ENCODE results near the gene NKD1. TPM values are rescaled to one million over a fixed set of nuclear protein-coding genes. Genes with fewer than 3 reads are reported as not detected.

NKD1 gene
- total RNA-seq, 1 donor from 2014 or later, result 0.96 TPM

GRCh38 chr16:50548909-50549560, 839 bp downstream of the NKD1 start:
- Mint-ChIP-seq H3K4me3 (ENCODE audit: low read depth) (peak overlapping the region; percentile 69), H3K9me3 (peaks cover 5% of the 10 kb centered on the region), H3K4me1 (ENCODE audit: low read depth) (peaks cover 4% of the 10 kb centered on the region), H3K27me3 (ENCODE audit: low read depth) (peaks cover 60% of the 10 kb centered on the region), H3K27ac (no peak overlapping the region), H3K36me3 (ENCODE audit: low read depth) (no peaks in the 10 kb centered on the region)
- no peak for DNase-seq (ENCODE audit: low spot score)
- intact Hi-C loops (cut with micrococcal nuclease), result loop anchor here (5.0 kb wide), 2 partner anchors 118 to 198 kb away; no protein-coding TSS in a partner anchor

- H3K36me3 Mint-ChIP-seq (ENCODE audit: low read depth), result no peaks in the 10 kb centered on the region
- H3K4me3 Mint-ChIP-seq (ENCODE audit: low read depth), result peak overlapping the region; percentile 31
- H3K9me3 Mint-ChIP-seq, result peaks cover under 1% of the 10 kb centered on the region
- H3K27ac Mint-ChIP-seq, result no peak overlapping the region
- DNase-seq (ENCODE audit: low spot score), result no peak
- intact Hi-C loops (cut with micrococcal nuclease), result loop anchor here (5.0 kb wide), 2 partner anchors 118 to 198 kb away; no protein-coding TSS in a partner anchor
- H3K4me1 Mint-ChIP-seq (ENCODE audit: low read depth), result peaks cover 4% of the 10 kb centered on the region
- peaks cover 55% of the 10 kb centered on the region for H3K27me3 Mint-ChIP-seq (ENCODE audit: low read depth)
These were observed 1.3 kb downstream of the NKD1 start for GRCh38 chr16:50549561-50549915.

- Mint-ChIP-seq H3K36me3 (ENCODE audit: low read depth) (no peaks in the 10 kb centered on the region), H3K27me3 (ENCODE audit: low read depth) (peaks cover 51% of the 10 kb centered on the region), H3K27ac (no peak overlapping the region), H3K9me3 (no peaks in the 10 kb centered on the region), H3K4me1 (ENCODE audit: low read depth) (peaks cover 4% of the 10 kb centered on the region), H3K4me3 (ENCODE audit: low read depth) (peak overlapping the region; percentile 31)
- intact Hi-C loops (cut with micrococcal nuclease), result no loop called here
- DNase-seq (ENCODE audit: low spot score), result no peak
These were observed 1.8 kb downstream of the NKD1 start for GRCh38 chr16:50550035-50550434.

GRCh38 chr16:50550866-50551641, 2.9 kb downstream of the NKD1 start:
- Mint-ChIP-seq H3K36me3 (ENCODE audit: low read depth) (no peaks in the 10 kb centered on the region), H3K27me3 (ENCODE audit: low read depth) (peaks cover 44% of the 10 kb centered on the region)
- intact Hi-C loops (cut with micrococcal nuclease), result no loop called here

GRCh38 chr16:50552476-50553101, 4.4 kb downstream of the NKD1 start:
- no peak overlapping the region for H3K4me3 Mint-ChIP-seq (ENCODE audit: low read depth)
- no peaks in the 10 kb centered on the region for H3K4me1 Mint-ChIP-seq (ENCODE audit: low read depth)
- H3K27ac Mint-ChIP-seq, result no peak overlapping the region
- H3K27me3 Mint-ChIP-seq (ENCODE audit: low read depth), result peaks cover 38% of the 10 kb centered on the region
- H3K9me3 Mint-ChIP-seq, result no peaks in the 10 kb centered on the region
- intact Hi-C loops (cut with micrococcal nuclease), result no loop called here
- no peak for DNase-seq (ENCODE audit: low spot score)
- H3K36me3 Mint-ChIP-seq (ENCODE audit: low read depth), result peaks cover 5% of the 10 kb centered on the region

More at GRCh38 chr16:50550866-50551641, 2.9 kb downstream of the NKD1 start:
- no peak overlapping the region for H3K27ac Mint-ChIP-seq
- no peaks in the 10 kb centered on the region for H3K9me3 Mint-ChIP-seq
- no peak overlapping the region for H3K4me3 Mint-ChIP-seq (ENCODE audit: low read depth)
- no peak for DNase-seq (ENCODE audit: low spot score)
- peaks cover 4% of the 10 kb centered on the region for H3K4me1 Mint-ChIP-seq (ENCODE audit: low read depth)

GRCh38 chr16:50553182-50553710, 5.0 kb downstream of the NKD1 start:
- H3K27ac Mint-ChIP-seq, result no peak overlapping the region
- no peaks in the 10 kb centered on the region for H3K9me3 Mint-ChIP-seq
- peaks cover 5% of the 10 kb centered on the region for H3K36me3 Mint-ChIP-seq (ENCODE audit: low read depth)
- H3K27me3 Mint-ChIP-seq (ENCODE audit: low read depth), result peaks cover 38% of the 10 kb centered on the region
- DNase-seq (ENCODE audit: low spot score), result no peak
- intact Hi-C loops (cut with micrococcal nuclease), result no loop called here
- H3K4me1 Mint-ChIP-seq (ENCODE audit: low read depth), result no peaks in the 10 kb centered on the region
- H3K4me3 Mint-ChIP-seq (ENCODE audit: low read depth), result no peak overlapping the region

- peaks cover 38% of the 10 kb centered on the region for H3K27me3 Mint-ChIP-seq (ENCODE audit: low read depth)
- no peak overlapping the region for H3K27ac Mint-ChIP-seq
- H3K4me3 Mint-ChIP-seq (ENCODE audit: low read depth), result no peak overlapping the region
- peaks cover 5% of the 10 kb centered on the region for H3K36me3 Mint-ChIP-seq (ENCODE audit: low read depth)
- intact Hi-C loops (cut with micrococcal nuclease), result no loop called here
- no peak for DNase-seq (ENCODE audit: low spot score)
- H3K4me1 Mint-ChIP-seq (ENCODE audit: low read depth), result no peaks in the 10 kb centered on the region
- H3K9me3 Mint-ChIP-seq, result no peaks in the 10 kb centered on the region
These were observed 5.7 kb downstream of the NKD1 start for GRCh38 chr16:50553731-50554360.

- Mint-ChIP-seq H3K36me3 (ENCODE audit: low read depth) (peaks cover 5% of the 10 kb centered on the region), H3K27me3 (ENCODE audit: low read depth) (peaks cover 23% of the 10 kb centered on the region), H3K4me3 (ENCODE audit: low read depth) (no peak overlapping the region), H3K27ac (no peak overlapping the region), H3K4me1 (ENCODE audit: low read depth) (no peaks in the 10 kb centered on the region), H3K9me3 (no peaks in the 10 kb centered on the region)
- no peak for DNase-seq (ENCODE audit: low spot score)
- intact Hi-C loops (cut with micrococcal nuclease), result no loop called here
These were observed 7.2 kb downstream of the NKD1 start for GRCh38 chr16:50555269-50555875.

- Mint-ChIP-seq H3K27me3 (ENCODE audit: low read depth) (peaks cover 17% of the 10 kb centered on the region), H3K9me3 (no peaks in the 10 kb centered on the region), H3K36me3 (ENCODE audit: low read depth) (peaks cover 5% of the 10 kb centered on the region), H3K27ac (no peak overlapping the region), H3K4me3 (ENCODE audit: low read depth) (no peak overlapping the region), H3K4me1 (ENCODE audit: low read depth) (no peaks in the 10 kb centered on the region)
- intact Hi-C loops (cut with micrococcal nuclease), result no loop called here
- no peak for DNase-seq (ENCODE audit: low spot score)
These were observed 7.9 kb downstream of the NKD1 start for GRCh38 chr16:50555952-50556673.

GRCh38 chr16:50557046-50557445, 8.8 kb downstream of the NKD1 start:
- Mint-ChIP-seq H3K4me3 (ENCODE audit: low read depth) (no peak overlapping the region), H3K27ac (no peak overlapping the region), H3K27me3 (ENCODE audit: low read depth) (peaks cover 8% of the 10 kb centered on the region), H3K9me3 (no peaks in the 10 kb centered on the region), H3K36me3 (ENCODE audit: low read depth) (peaks cover 5% of the 10 kb centered on the region), H3K4me1 (ENCODE audit: low read depth) (no peaks in the 10 kb centered on the region)
- DNase-seq (ENCODE audit: low spot score), result no peak
- intact Hi-C loops (cut with micrococcal nuclease), result no loop called here

- peaks cover 5% of the 10 kb centered on the region for H3K36me3 Mint-ChIP-seq (ENCODE audit: low read depth)
- no peak overlapping the region for H3K4me3 Mint-ChIP-seq (ENCODE audit: low read depth)
- no peak overlapping the region for H3K27ac Mint-ChIP-seq
- no peak for DNase-seq (ENCODE audit: low spot score)
- H3K9me3 Mint-ChIP-seq, result no peaks in the 10 kb centered on the region
- intact Hi-C loops (cut with micrococcal nuclease), result no loop called here
- no peaks in the 10 kb centered on the region for H3K27me3 Mint-ChIP-seq (ENCODE audit: low read depth)
- no peaks in the 10 kb centered on the region for H3K4me1 Mint-ChIP-seq (ENCODE audit: low read depth)
These were observed 10.7 kb downstream of the NKD1 start for GRCh38 chr16:50558913-50559312.

- no peaks in the 10 kb centered on the region for H3K4me1 Mint-ChIP-seq (ENCODE audit: low read depth)
- no peak overlapping the region for H3K4me3 Mint-ChIP-seq (ENCODE audit: low read depth)
- H3K27me3 Mint-ChIP-seq (ENCODE audit: low read depth), result no peaks in the 10 kb centered on the region
- peaks cover 5% of the 10 kb centered on the region for H3K36me3 Mint-ChIP-seq (ENCODE audit: low read depth)
- DNase-seq (ENCODE audit: low spot score), result no peak
- no peak overlapping the region for H3K27ac Mint-ChIP-seq
- intact Hi-C loops (cut with micrococcal nuclease), result no loop called here
- no peaks in the 10 kb centered on the region for H3K9me3 Mint-ChIP-seq
These were observed 11.1 kb downstream of the NKD1 start for GRCh38 chr16:50559342-50559741.
